ENCODE measurements around the gene FAM163A. TPM values are rescaled to one million over a fixed set of nuclear protein-coding genes. Genes with fewer than 3 reads are reported as not detected.

FAM163A gene
- total RNA-seq, 1 experiment from 2014 or later: 0.46 TPM

GRCh38 chr1:179757933-179758332 lies 14.8 kb downstream of the FAM163A start:
- Histone ChIP-seq H4K91ac (ENCODE audit: insufficient read length, low read depth, low read length) (no peak overlapping the region), H3K27ac (ENCODE audit: insufficient read length, low read depth, low read length) (no peak overlapping the region), H3K4ac (ENCODE audit: low read depth, low read length) (no peak overlapping the region), H2BK5ac (ENCODE audit: insufficient read length, low read length) (no peak overlapping the region), H3T11ph (ENCODE audit: low read length) (no peak overlapping the region), H2BK20ac (ENCODE audit: low read depth, low read length, poor library complexity, severe bottlenecking) (no peak overlapping the region), H3K18ac (ENCODE audit: insufficient read length, low read depth, low read length) (no peak overlapping the region), H3K9me3 (ENCODE audit: control insufficient read depth, low read depth, low read length) (no peaks in the 10 kb centered on the region), H3K4me1 (ENCODE audit: insufficient read depth, low read length) (0 out of 2 replicates have a peak, but pooled peaks cover 3% of the 10 kb centered on the region), H2BK15ac (ENCODE audit: low read depth, low read length) (no peak overlapping the region), H4K20me1 (ENCODE audit: control insufficient read depth, insufficient read depth, insufficient read length) (no peaks in the 10 kb centered on the region), H2AFZ (ENCODE audit: low read length) (no peak overlapping the region), H3K4me2 (ENCODE audit: insufficient read depth, insufficient read length, low read length) (no peak overlapping the region), H4K8ac (replicated peaks; ENCODE audit: insufficient read length, low read depth, low read length) (no peak overlapping the region), H2BK120ac (ENCODE audit: low read depth, low read length, poor library complexity, severe bottlenecking) (no peak overlapping the region), H2AK5ac (ENCODE audit: insufficient read length, low read length) (no peak overlapping the region), H3K14ac (ENCODE audit: insufficient read depth, low read length) (no peak overlapping the region), H3K9ac (ENCODE audit: extremely low read depth, insufficient read length, low read length) (no peak overlapping the region), H3K79me2 (ENCODE audit: insufficient read depth, low read length) (no peaks in the 10 kb centered on the region), H3K23ac (ENCODE audit: insufficient read length, low read depth, low read length) (no peak overlapping the region), H3K56ac (ENCODE audit: insufficient read length, low read depth, low read length) (no peak overlapping the region), H3K79me1 (ENCODE audit: insufficient read depth, low read depth, low read length, poor library complexity, severe bottlenecking) (no peaks in the 10 kb centered on the region), H4K5ac (ENCODE audit: insufficient read length, low read depth, low read length) (no peak overlapping the region), H3K27me3 (ENCODE audit: insufficient read depth, low read length) (no peaks in the 10 kb centered on the region), H3K23me2 (ENCODE audit: insufficient read length, low read depth, low read length, poor library complexity, severe bottlenecking) (no peaks in the 10 kb centered on the region), H2BK12ac (ENCODE audit: insufficient read length, low read depth, low read length) (no peak overlapping the region)
- H3K4me3 Mint-ChIP-seq: no peak overlapping the region
- TF ChIP-seq CTCF (conservative IDR thresholded peaks at IDR 0.05): no peak
- no peak overlapping the region for H3K27ac Mint-ChIP-seq
- H3K9me3 Mint-ChIP-seq: peaks cover 0 to 3% of the 10 kb centered on the region in 2 experiments; a peak in 2 of 5 replicates
- H3K27me3 Mint-ChIP-seq (ENCODE audit: low read depth): peaks cover 7% of the 10 kb centered on the region
- WGBS (ENCODE audit: extremely low coverage, insufficient read length, low lambda C conversion rate): no CpG with 5 or more reads among the region's 4 CpGs
- no peak for DNase-seq
- H3K4me1 Mint-ChIP-seq: peaks cover 5 to 23% of the 10 kb centered on the region in 2 experiments
- peaks cover 0 to 3% (median 2%) of the 10 kb centered on the region in 3 experiments; a peak in 3 of 7 replicates for H3K36me3 Mint-ChIP-seq (ENCODE audit: insufficient read depth in 1 of 3, low read depth in 3 of 3)

All from H9 (cell line).